Measurements from ENCODE around the gene SARS2.

DNA sequence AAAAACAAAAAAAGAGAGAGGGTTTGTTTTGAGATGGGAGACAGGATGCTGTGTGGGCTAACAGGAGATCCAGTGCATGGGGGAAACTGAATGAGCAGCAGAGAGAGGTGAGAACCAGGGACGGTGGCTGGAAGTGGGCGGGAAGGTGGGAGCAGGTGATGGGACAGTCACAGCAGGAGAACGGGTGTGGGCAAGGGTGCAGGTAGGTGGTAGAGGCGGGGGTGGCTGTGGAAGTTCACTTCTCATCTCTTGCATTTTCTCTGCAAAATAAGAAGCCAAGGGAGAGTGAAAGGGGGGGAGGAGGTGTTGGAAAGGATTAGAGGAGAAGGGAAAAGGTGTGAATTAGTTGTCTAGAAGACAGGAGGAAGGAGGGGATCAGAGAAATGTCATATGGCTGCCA lies 23.1 kb upstream of the SARS2 start:
- TF ChIP-seq NR2F2 (IDR thresholded peaks at IDR 0.05) (no peak), ZBTB33 (IDR thresholded peaks at IDR 0.05) (no peak), SP1 (IDR thresholded peaks at IDR 0.05) (no peak), RAD21 (IDR thresholded peaks at IDR 0.05) (no peak)
- TF ChIP-seq, protein P1, sequence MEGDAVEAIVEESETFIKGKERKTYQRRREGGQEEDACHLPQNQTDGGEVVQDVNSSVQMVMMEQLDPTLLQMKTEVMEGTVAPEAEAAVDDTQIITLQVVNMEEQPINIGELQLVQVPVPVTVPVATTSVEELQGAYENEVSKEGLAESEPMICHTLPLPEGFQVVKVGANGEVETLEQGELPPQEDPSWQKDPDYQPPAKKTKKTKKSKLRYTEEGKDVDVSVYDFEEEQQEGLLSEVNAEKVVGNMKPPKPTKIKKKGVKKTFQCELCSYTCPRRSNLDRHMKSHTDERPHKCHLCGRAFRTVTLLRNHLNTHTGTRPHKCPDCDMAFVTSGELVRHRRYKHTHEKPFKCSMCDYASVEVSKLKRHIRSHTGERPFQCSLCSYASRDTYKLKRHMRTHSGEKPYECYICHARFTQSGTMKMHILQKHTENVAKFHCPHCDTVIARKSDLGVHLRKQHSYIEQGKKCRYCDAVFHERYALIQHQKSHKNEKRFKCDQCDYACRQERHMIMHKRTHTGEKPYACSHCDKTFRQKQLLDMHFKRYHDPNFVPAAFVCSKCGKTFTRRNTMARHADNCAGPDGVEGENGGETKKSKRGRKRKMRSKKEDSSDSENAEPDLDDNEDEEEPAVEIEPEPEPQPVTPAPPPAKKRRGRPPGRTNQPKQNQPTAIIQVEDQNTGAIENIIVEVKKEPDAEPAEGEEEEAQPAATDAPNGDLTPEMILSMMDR (IDR thresholded peaks at IDR 0.05; ENCODE audit: low read depth, low read length, missing input control), result no peak
